Skeletal muscle tissue (tissue), 4 donors: ENCODE measurements around the gene SLC22A17. TPM values are rescaled to one million over a fixed set of nuclear protein-coding genes. Genes with fewer than 3 reads are reported as not detected.

Source experiments
- H3K27ac ChIP-seq: one replicate; pipeline ENCODE4 v1.7.0; 2013; ENCODE audit warnings: mild to moderate bottlenecking, low read depth, low read length, inconsistent platforms
- H3K27me3 ChIP-seq, 3 donors: one replicate each; pipeline ENCODE4 v1.7.0; 2013; ENCODE audit warnings: low read length in 3 of 3; ENCODE audit not compliant: control insufficient read depth in 3 of 3, insufficient read depth in 3 of 3
- H3K36me3 ChIP-seq, 3 donors: one replicate each; pipeline ENCODE4 v1.7.0; 2013; ENCODE audit warnings: low read length in 3 of 3; ENCODE audit not compliant: control insufficient read depth in 3 of 3, insufficient read depth in 3 of 3
- H3K4me1 ChIP-seq, 3 donors: one replicate each; pipeline ENCODE4 v1.7.0; 2013; ENCODE audit warnings: low read length in 3 of 3, mild to moderate bottlenecking in 3 of 3; ENCODE audit not compliant: control insufficient read depth in 3 of 3, insufficient read depth in 3 of 3
- H3K4me3 ChIP-seq, 3 donors: one replicate each; pipeline ENCODE4 v1.7.0; 2013; ENCODE audit warnings: low read length in 3 of 3
- H3K9ac ChIP-seq, 3 donors: one replicate each; pipeline ENCODE4 v1.7.0; 2013; ENCODE audit warnings: low read length in 3 of 3, mild to moderate bottlenecking in 3 of 3, moderate library complexity in 2 of 3, low read depth in 1 of 3
- H3K9me3 ChIP-seq, 3 donors: one replicate each; pipeline ENCODE4 v1.7.0; 2013; ENCODE audit warnings: low read length in 3 of 3; ENCODE audit not compliant: control insufficient read depth in 3 of 3
- total RNA-seq: library from RNA; depleted of rRNA; stranded (reverse); fragments of >200 nt; gene quantifications from one replicate; pipeline ENCODE4 v1.2.3, GENCODE V29; 2014
- donor health status: Osteomylitis.

The SLC22A17 gene
- total RNA-seq, 1 donor from 2014 or later = 12.5 TPM

DNA sequence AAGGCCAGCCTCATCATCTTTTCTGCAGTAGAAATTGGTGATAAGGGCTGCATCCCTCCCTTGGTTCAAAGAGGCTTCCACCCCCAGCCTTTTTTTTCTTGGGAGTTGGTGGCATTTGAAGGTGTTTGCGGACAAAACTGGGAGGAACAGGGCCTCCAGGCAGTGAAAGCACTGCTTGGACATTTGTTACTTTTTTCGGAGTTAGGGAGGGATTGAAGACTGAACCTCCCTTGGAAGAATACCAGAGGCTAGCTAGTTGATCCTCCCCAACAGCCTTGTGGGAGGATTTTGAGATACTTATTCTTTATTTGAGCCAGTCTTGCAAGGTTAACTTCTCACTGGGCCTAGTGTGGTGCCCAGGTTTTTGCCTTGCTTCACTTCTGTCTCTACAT is 28.2 kb downstream of the SLC22A17 start:
- peaks cover 20 to 22% (median 22%) of the 10 kb centered on the region in 3 donors for H3K4me1 ChIP-seq
- H3K9ac ChIP-seq = no peak overlapping the region
- H3K9me3 ChIP-seq = no peaks in the 10 kb centered on the region
- H3K36me3 ChIP-seq = peaks cover 20 to 27% (median 23%) of the 10 kb centered on the region in 3 donors
- no peak overlapping the region for H3K4me3 ChIP-seq
- no peak overlapping the region for H3K27ac ChIP-seq
- no peaks in the 10 kb centered on the region for H3K27me3 ChIP-seq

GRCh38 chr14:23323838-23324454 is 28.7 kb downstream of the SLC22A17 start:
- Histone ChIP-seq H3K27me3 (no peaks in the 10 kb centered on the region), H3K36me3 (peaks cover 20 to 27% (median 23%) of the 10 kb centered on the region in 3 donors), H3K4me3 (no peak overlapping the region), H3K9me3 (no peaks in the 10 kb centered on the region), H3K4me1 (peaks cover 20 to 22% (median 22%) of the 10 kb centered on the region in 3 donors), H3K9ac (no peak overlapping the region), H3K27ac (no peak overlapping the region)

DNA sequence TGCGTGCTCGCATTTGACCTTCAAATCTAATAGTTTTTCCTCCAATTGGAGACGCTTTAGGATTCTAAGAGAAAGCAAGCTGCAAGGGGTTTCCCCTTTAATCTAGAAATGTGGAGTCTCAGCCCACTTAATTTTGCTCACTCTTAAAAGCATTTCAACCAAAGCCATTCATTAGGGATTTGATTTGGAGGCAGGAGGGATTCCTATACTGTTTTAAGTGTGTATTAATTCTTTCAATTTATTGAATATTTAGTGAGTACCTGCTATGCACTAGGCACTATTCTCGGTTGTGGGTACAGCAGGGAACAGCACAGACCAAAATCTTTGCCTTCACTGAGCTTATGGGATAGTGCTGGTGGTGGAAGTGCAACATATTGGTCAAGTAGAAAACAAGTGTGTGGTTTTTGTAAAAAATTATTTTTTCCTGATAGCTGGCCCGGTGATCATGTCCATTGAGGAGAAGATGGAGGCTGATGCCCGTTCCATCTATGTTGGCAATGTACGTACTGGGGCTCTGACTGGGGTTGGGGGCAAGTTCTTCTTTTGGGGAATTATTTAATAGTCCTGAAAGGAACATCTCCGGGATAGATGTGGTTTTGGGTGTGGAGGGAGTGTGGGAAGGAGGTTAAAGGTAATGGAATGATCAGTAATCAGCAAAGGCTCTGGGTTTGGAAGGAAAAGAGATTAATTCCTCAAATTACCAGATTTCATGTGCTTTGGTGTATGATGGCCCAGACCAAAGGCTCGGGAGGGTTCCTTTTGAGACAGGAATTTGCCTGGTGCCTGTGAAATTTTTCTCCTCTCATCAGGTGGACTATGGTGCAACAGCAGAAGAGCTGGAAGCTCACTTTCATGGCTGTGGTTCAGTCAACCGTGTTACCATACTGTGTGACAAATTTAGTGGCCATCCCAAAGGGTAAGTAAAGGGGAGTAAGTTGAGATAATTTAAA is 29.8 kb downstream of the SLC22A17 start:
- peak overlapping the region; percentile 97 for H3K27ac ChIP-seq
- peak overlapping the region; percentile 88 to 95 (median 92) for H3K4me3 ChIP-seq
- H3K9ac ChIP-seq = peak overlapping the region; percentile 84 to 91 (median 90)

GRCh38 chr14:23321572-23322547 is 30.8 kb downstream of the SLC22A17 start:
- peak overlapping the region; percentile 84 to 91 (median 90) for H3K9ac ChIP-seq
- peak overlapping the region; percentile 88 to 95 (median 92) for H3K4me3 ChIP-seq
- H3K27me3 ChIP-seq = no peaks in the 10 kb centered on the region
- peaks cover 20 to 27% (median 23%) of the 10 kb centered on the region in 3 donors for H3K36me3 ChIP-seq
- H3K4me1 ChIP-seq = peaks cover 20 to 22% (median 20%) of the 10 kb centered on the region in 3 donors
- no peaks in the 10 kb centered on the region for H3K9me3 ChIP-seq
- peak overlapping the region; percentile 97 for H3K27ac ChIP-seq

More for the DNA sequence above, 29.8 kb downstream of the SLC22A17 start:
- Histone ChIP-seq H3K9me3 (no peaks in the 10 kb centered on the region), H3K4me1 (peaks cover 20 to 22% (median 20%) of the 10 kb centered on the region in 3 donors), H3K27me3 (no peaks in the 10 kb centered on the region), H3K36me3 (peaks cover 20 to 27% (median 23%) of the 10 kb centered on the region in 3 donors)

GRCh38 chr14:23320584-23321571 is 31.8 kb downstream of the SLC22A17 start, which contains the start of gene PABPN1:
Gene PABPN1 (plus strand): TSS chr14:23321457. CDS start chr14:23321470, 13 bp downstream.
- peak within 1 kb of the TSS; percentile 84 to 91 (median 90) for H3K9ac ChIP-seq
- H3K4me3 ChIP-seq = peak within 1 kb of the TSS; percentile 88 to 95 (median 92)
- no peaks in the 10 kb centered on the region for H3K27me3 ChIP-seq
- H3K27ac ChIP-seq = peak within 1 kb of the TSS; percentile 97
- peaks cover 20 to 22% (median 20%) of the 10 kb centered on the region in 3 donors for H3K4me1 ChIP-seq
- H3K36me3 ChIP-seq = peaks cover 20 to 27% (median 23%) of the 10 kb centered on the region in 3 donors
- H3K9me3 ChIP-seq = no peaks in the 10 kb centered on the region

DNA sequence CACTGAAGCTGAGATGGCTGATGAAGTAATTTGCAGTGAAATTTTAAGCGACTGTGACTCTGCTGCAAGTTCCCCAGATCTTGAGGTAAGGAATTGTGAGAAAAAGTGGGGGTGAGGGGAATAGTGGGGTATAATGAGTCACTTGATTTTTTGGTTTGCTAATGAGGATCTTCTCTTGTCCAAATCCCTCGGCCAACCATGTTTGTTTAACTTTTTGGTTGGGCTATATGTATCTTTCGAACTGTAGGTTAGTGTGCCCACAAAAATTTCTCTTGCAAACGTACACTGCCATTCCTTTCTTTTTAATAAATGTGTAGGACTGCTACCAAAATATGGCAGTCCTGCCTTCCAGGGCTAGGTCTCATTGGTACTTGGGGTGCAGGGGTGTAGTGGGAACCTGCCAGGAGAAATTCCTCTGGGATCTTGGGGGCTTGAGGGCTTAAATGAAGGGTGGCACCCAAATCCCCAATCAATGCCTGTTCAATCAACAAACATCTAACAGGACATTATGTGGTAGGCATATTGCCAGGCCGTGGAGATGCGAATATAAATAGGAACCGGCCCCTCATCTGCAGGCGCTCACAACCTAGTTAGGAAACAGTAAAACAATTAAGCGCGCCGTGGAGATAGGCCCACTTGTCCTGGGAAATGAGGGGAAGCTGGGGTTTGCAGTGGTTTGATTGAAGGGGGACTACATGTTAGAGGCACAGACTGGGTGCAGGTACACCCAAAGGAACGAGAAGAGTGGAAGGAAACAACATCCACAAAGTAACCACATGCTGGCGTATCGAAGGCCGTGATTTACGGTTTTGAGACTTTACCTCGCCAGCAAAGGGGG is 32.7 kb downstream of the SLC22A17 start:
- H3K27me3 ChIP-seq = no peaks in the 10 kb centered on the region
- H3K4me3 ChIP-seq = peak overlapping the region; percentile 84 to 88 (median 86)
- H3K36me3 ChIP-seq = peaks cover 19 to 22% (median 22%) of the 10 kb centered on the region in 3 donors
- H3K9me3 ChIP-seq = no peaks in the 10 kb centered on the region
- H3K4me1 ChIP-seq = peaks cover 20 to 22% (median 20%) of the 10 kb centered on the region in 3 donors
- peak overlapping the region; percentile 97 for H3K27ac ChIP-seq
- H3K9ac ChIP-seq = peak overlapping the region; percentile 69 to 86 (median 80)

DNA sequence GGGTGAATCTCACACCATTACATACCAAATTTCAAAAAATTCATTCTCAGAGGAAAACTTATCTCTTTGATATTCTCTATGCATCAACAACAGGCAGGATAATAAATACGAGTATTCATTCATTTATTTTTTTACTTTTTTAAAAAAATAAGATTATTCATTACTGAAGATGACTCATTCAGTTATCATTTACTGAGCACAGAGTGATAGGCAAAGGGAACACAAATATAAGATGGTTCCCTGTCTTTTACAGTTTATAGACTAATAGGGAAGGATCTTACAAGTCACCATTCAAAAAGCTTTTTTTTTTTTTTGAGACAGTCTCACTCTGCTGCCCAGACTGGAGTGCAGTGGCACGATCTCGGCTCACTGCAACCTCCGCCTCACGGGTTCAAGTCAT is 36.4 kb downstream of the SLC22A17 start:
- Histone ChIP-seq H3K9me3 (no peaks in the 10 kb centered on the region), H3K27me3 (no peaks in the 10 kb centered on the region)

DNA sequence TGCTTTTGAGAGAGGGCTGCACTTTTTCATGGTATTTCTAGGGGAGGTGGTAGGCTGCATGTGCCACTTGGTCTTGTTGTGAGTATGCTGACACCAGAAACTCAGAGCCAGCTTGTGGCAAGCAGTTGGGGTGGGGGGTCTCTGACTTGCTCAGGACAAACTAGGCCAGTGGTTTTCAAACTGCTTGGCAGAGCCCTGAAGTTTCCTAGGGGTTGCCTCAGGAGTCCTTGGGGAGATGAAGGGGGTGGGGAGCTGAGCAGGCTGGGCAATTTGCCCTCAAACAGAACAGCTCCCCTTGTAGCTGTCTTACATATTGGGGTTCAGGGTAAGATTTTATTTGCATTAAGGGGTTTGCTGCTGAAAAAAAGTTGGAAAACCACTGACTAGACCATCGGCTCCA is 42.1 kb downstream of the SLC22A17 start:
- Histone ChIP-seq H3K27ac (no peak overlapping the region), H3K27me3 (no peaks in the 10 kb centered on the region), H3K36me3 (peaks cover 21 to 34% (median 22%) of the 10 kb centered on the region in 3 donors), H3K9ac (peak overlapping the region in 1 of 3 donors; percentile 40), H3K4me3 (no peak overlapping the region), H3K9me3 (no peaks in the 10 kb centered on the region), H3K4me1 (peaks cover 29 to 40% (median 31%) of the 10 kb centered on the region in 3 donors)

More for the DNA sequence above, 36.4 kb downstream of the SLC22A17 start:
- Histone ChIP-seq H3K4me1 (peaks cover 6 to 8% (median 6%) of the 10 kb centered on the region in 3 donors), H3K27ac (no peak overlapping the region), H3K36me3 (peaks cover 0 to under 1% (median 0%) of the 10 kb centered on the region in 3 donors), H3K4me3 (no peak overlapping the region), H3K9ac (no peak overlapping the region)
